Lower lobe of right lung (tissue), 2 donors: ENCODE measurements around the gene TYW1B. TPM values are rescaled to one million over a fixed set of nuclear protein-coding genes. Genes with fewer than 3 reads are reported as not detected.
"Not testable (repeated sequence)": the region's sequence is repeated elsewhere in the genome, so short reads cannot be mapped to it uniquely, and the experiment has no call there.

ENCODE experiments used
- ATAC-seq, 2 donors: fragments of 200-7000 bp; cut with Tn5 transposase; one replicate each; pipeline ENCODE4 v1.9.1; 2020 to 2022; ENCODE audit warnings: mild to moderate bottlenecking in 2 of 2, moderate library complexity in 2 of 2
- DNase-seq: peaks from one replicate; pipeline ENCODE4 v3.0.0-alpha.2; 2020
- H3K27ac ChIP-seq: fragments of 200-600 bp; one replicate; pipeline ENCODE4 v1.8.0; 2022
- H3K27me3 ChIP-seq: fragments of 200-600 bp; one replicate; pipeline ENCODE4 v1.8.0; 2022; ENCODE audit warnings: low read depth
- H3K36me3 ChIP-seq: fragments of 200-600 bp; one replicate; pipeline ENCODE4 v1.8.0; 2022; ENCODE audit warnings: mild to moderate bottlenecking
- H3K4me1 ChIP-seq: fragments of 200-600 bp; one replicate; pipeline ENCODE4 v1.8.0; 2022
- H3K4me3 ChIP-seq: fragments of 200-600 bp; one replicate; pipeline ENCODE4 v1.8.0; 2022; ENCODE audit warnings: mild to moderate bottlenecking
- H3K9me3 ChIP-seq: fragments of 200-600 bp; one replicate; pipeline ENCODE4 v1.8.0; 2022
- CTCF ChIP-seq: fragments of 200-600 bp; IDR thresholded peaks from one replicate; pipeline ENCODE4 v1.8.0; 2022; ENCODE audit warnings: antibody characterized with exemption, mild to moderate bottlenecking
- intact Hi-C: fragments of 100-400 bp; cut with DNase I; formaldehyde crosslinking; loops from one replicate; pipeline ENCODE4 v1.11.0; 2022
- microRNA-seq: library from miRNA; unstranded; fragments of <30 nt; microRNA quantifications from one replicate; pipeline ENCODE4 v1.2.0, GENCODE V29; 2020; ENCODE audit warnings: borderline number of aligned reads
- total RNA-seq: library from RNA; stranded (reverse); fragmentation: NEBNext Ultra II Directional; extraction: Animal tissue kit (Norgen Biotek cat#: 25700); gene quantifications from one replicate; pipeline ENCODE4 v1.2.1, GENCODE V29; 2021
- donor health status: DM: no; HTN: yes; CAD: no; lungs with severe emphysema.

Gene TYW1B
- total RNA-seq, 1 donor from 2014 or later = 6.8 TPM

- no peak overlapping the region for H3K27ac ChIP-seq
- no peaks in the 10 kb centered on the region for H3K9me3 ChIP-seq
- no peak for DNase-seq
- intact Hi-C loops = no loop called here
- no peak overlapping the region for H3K4me3 ChIP-seq
- no peaks in the 10 kb centered on the region for H3K36me3 ChIP-seq
- no peaks in the 10 kb centered on the region for H3K27me3 ChIP-seq
- no peak for TF ChIP-seq CTCF
- H3K4me1 ChIP-seq = no peaks in the 10 kb centered on the region
- no peak for ATAC-seq
Measured at GRCh38 chr7:72540106-72540611, 287.8 kb downstream of the TYW1B start.

DNA sequence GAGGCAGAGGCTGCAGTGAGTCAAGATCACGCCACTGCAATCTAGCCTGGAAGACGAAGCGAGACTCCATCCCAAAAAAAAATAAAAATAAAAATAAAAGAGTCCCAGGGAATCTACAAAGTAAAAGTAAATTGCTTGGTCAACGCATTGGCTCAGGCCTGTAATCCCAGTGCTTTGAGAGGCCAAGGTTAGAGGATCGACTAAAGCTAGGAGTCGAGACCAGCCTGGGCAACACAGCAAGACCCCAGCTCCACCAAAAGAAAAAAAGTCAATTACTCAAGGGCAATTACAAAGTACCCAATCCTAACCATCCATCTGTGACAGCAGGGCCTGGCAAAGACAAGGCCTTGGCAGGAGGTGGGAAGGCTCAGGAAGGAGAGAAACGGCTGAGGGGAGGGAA is 288.3 kb downstream of the TYW1B start:
- DNase-seq (no peak), ATAC-seq (no peak)
- H3K36me3 ChIP-seq = no peaks in the 10 kb centered on the region
- no peak for TF ChIP-seq CTCF
- H3K4me1 ChIP-seq = no peaks in the 10 kb centered on the region
- no peaks in the 10 kb centered on the region for H3K27me3 ChIP-seq
- no peaks in the 10 kb centered on the region for H3K9me3 ChIP-seq
- no peak overlapping the region for H3K4me3 ChIP-seq
- H3K27ac ChIP-seq = no peak overlapping the region
- intact Hi-C loops = no loop called here

- Histone ChIP-seq H3K9me3 (no peaks in the 10 kb centered on the region), H3K27me3 (no peaks in the 10 kb centered on the region), H3K4me1 (no peaks in the 10 kb centered on the region), H3K27ac (no peak overlapping the region), H3K36me3 (no peaks in the 10 kb centered on the region), H3K4me3 (no peak overlapping the region)
- no peak for TF ChIP-seq CTCF
- ATAC-seq = no peak
- intact Hi-C loops = no loop called here
- DNase-seq = no peak
Measured at GRCh38 chr7:72538856-72539255, 289.1 kb downstream of the TYW1B start.

DNA sequence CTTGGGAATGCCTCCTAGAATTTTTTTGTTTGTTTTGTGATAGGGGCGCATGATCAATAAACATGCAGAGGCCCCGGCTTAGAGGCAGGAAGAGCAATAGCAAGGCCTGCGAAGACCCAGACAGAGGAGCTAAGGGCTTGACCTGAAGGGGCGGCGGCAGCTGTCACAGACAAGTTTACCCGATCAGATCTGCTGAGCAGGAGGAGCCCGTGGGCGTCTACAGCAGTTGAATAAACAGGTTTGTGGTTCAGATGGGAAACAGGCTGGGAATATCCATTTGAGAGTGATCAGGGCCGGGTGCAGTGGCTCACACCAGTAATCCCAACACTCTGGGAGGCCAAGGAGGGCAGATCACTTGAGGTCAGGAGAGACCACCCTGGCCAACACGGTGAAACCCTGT is 289.9 kb downstream of the TYW1B start:
- no peak for ATAC-seq
- no peaks in the 10 kb centered on the region for H3K27me3 ChIP-seq
- no peak for TF ChIP-seq CTCF
- no peaks in the 10 kb centered on the region for H3K36me3 ChIP-seq
- intact Hi-C loops = no loop called here
- H3K4me3 ChIP-seq = no peak overlapping the region
- no peak for DNase-seq
- H3K27ac ChIP-seq = no peak overlapping the region
- H3K4me1 ChIP-seq = no peaks in the 10 kb centered on the region
- no peaks in the 10 kb centered on the region for H3K9me3 ChIP-seq

DNA sequence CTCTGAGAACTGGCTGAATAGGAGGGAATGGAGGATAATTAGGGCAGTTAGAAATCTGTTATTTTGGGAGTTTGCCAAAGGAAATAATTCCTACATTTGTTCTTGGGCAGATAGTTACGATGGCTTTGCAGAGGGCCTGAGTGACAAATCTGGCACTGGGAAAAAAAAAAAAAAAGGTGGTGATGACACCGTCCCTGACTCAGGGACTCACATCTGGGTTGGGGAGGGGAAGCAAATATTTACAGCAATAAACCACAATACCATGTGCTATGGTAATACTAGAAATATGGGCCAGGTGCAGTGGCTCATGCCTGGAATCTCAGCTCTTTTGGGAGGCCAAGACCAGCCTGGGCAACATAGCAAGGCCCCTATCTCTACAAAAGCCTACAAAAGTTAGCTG is 292.0 kb downstream of the TYW1B start:
- H3K27me3 ChIP-seq, H3K36me3 ChIP-seq, ATAC-seq, DNase-seq, H3K4me1 ChIP-seq, intact Hi-C loops, H3K9me3 ChIP-seq, H3K4me3 ChIP-seq, H3K27ac ChIP-seq: not testable (repeated sequence)

GRCh38 chr7:72531048-72531447 is 297.0 kb downstream of the TYW1B start:
- DNase-seq, H3K36me3 ChIP-seq, intact Hi-C loops, ATAC-seq, H3K9me3 ChIP-seq, H3K4me1 ChIP-seq, H3K4me3 ChIP-seq, H3K27ac ChIP-seq, H3K27me3 ChIP-seq: not testable (repeated sequence)

Small RNA genes within 50 kb of the gene (microRNA-seq; reads per million reads assigned to microRNA genes)
- not detected for gene MIR4650-2

Other genes starting within 250 kb of the TYW1B start
- 35.9 TPM for gene POM121, start 96.9 kb upstream of the TYW1B start, total RNA-seq
- gene TRIM74, start 141.3 kb upstream of the TYW1B start, total RNA-seq = 1.1 TPM
- gene SPDYE8, start 201.6 kb upstream of the TYW1B start, total RNA-seq = not detected
- gene SPDYE11, start 229.7 kb upstream of the TYW1B start, total RNA-seq = not detected